HG03280 (cell line): ENCODE measurements around the gene PRR29.

ENCODE experiments used
- ATAC-seq: cut with Tn5 transposase; IDR thresholded peaks from one replicate; pipeline ENCODE4 v1.9.1; 2021; ENCODE audit warnings: mild to moderate bottlenecking, moderate library complexity; ENCODE audit not compliant: unreplicated experiment

Gene PRR29

DNA sequence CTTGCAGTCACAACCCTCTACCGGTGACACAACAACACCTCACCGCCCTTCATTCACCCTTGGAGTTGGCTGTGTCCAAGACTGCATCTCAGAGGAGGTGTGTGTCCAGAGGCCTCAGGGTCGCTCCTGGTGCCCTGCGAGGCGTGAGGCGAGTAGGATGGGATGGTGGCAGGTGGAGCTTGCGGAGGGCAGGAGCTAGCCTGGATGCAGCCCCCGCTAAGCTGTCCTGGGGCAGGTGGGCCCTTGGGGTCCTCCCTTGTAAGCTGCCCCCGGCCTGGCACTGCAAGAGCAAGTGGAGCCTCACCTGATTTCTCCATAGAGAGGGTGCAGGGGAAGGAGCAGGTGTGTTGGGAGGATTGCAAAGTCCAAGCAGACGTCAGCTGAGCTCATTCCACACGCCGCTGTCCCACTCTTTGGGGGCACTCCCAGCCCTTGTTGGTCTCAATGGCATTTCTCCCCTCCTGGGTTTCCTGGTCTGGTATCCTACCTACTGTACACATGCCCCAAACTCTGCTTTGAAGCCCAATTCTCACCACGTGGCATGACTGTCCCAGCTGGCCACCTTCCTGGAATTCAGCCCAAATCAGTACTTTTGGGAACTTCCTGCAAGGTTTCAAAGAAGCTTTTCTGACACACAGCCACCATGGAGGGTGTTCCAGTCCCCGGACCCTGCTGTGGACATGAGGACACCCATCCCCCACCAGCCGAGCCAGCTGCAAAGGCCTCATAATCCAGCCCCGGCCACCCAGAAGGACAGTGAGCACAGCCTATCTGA is 40.4 kb downstream of the PRR29 start:
- no peak for ATAC-seq

DNA sequence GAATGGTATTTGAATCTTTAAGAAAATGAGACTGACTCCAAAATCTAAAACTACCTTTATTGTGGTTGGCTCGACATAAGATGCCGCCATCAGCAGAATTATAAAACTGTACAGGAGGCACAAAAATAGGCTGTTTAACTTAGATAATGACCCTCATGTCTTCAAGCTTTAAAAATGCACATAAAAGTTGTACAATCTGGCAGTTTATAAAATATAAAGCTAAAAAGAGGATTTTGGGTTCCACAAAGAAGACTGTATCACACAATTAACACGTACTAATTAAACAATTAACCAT is 40.9 kb downstream of the PRR29 start:
- no peak for ATAC-seq

DNA sequence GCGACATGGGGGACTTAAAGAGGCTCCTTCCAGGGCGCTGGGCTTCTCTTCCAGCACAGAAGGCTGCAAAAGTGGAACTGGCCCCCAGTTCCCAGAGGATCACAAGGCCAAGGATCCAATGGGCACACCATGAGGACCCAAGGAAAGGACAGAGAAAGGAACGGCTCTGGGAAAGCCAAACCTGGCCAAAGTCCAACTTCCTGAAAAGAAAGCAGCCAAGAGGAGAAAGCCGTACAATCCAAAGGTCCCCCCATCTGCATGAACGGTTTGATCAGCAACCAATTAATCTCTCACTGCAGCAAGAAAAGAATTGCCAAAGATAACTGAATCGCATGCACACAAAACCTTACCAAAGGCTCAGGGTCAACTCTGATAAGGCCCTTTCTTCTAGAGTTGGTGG is 42.1 kb downstream of the PRR29 start:
- ATAC-seq = no peak

DNA sequence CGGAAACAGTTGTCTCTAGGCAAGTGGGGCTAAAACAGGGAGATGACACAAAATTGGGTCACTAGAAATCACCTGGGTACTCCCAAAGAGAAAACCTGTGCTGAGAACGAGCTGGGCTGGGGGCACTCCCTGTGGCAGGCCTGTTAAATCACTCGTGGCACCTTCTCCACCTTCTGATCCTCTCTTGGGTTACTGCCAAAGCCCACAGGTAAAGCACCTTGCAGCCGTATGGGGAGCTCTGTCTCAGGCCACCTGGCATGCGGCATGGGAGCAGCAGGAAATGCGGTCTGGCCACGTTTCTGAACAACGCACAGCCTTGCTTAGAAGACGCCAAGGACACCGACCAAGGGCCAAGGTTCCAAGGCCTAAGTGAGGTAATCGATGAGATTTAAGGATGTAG is 43.8 kb downstream of the PRR29 start:
- ATAC-seq = no peak

DNA sequence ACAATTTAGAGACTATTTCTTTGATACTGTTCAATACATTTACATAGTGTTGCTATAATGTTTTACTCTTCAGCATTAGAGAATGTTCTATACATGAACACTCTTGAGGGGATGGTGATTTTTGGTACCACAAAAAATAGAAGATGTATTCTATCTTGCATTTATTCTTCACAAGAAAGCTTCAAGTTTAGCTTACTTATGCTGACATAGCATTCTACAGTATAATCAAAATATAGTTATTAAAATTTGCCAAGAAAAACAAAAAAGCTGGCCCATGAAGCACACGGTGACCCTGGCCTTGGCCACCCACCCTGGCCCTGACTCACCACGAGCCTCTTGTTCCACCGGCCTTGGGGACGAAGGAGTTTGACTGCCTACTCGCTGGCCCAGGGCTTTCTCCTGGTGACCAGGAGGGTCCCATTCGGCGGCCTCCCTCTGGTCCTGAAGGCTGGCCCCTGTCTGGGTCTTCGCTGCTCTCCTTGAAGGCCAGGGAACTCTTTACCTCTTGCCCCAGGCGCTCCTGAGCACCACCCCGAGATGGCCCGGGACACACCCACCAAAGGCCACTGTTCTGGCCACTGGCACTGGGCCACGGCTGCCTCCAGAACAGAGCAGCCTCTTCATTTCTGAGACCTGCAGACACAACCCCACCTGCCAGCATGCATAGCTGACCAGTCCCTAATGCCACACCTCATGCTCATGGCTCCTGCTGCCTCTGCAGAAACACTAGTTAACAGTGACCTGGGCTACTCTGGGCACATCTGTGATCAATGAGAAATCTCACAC is 44.7 kb downstream of the PRR29 start:
- ATAC-seq = no peak

DNA sequence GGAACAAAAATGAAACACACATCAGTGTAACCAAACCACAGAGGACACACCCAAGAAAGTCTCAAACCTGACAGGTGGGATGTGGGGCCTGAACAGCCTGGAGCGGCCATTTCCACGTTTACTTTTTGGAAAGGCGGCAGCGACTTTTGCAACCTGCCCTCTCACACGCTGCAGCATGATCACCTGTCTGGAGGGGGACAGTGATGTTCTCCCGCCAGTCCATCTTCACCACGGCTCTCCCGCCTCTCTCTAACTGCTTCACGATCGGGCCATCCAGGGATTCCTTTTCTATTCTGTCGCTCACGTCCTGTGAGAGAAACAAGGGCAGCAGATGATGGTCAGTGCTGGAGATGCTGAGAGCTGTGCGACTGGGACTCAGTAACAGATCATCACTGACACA is 47.0 kb downstream of the PRR29 start:
- no peak for ATAC-seq

DNA sequence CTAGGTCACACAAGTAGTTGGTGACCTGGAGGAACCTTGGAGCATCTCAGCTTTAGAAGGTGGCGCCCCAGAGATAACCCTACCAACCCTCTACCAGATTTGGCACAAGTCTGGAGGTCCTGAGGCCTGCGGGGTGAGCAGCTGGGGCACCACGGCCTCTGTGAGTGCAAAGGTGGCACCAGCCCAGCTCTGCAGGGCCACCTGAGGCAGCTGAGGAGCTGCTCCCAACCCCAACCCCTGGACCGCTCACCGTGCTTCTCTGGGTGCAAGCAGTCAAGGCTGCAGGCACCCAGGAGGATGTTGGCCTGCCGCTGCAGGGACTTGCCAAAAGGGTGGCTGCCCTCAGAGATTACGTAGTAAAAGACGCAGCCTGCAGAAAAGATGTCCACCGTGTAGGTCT is 50.7 kb downstream of the PRR29 start:
- no peak for ATAC-seq

DNA sequence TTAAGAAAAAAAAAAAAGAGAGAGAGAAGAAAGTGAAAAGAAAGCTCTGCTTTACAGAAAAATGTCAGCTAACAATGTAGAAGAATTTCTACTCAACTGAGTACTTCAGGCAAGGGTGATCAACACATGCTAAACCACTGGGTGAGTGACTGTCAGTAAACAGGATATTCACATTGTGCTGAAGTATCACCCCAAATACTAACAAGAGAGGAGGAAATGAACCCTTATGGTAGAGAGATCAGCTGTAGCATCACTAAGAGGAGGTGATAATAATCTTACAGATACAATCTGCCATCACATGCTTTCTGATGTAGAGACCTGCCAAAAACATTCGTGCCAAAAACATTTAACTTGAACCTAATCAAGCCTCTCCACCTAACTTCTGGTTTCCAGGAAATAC is 53.0 kb downstream of the PRR29 start:
- no peak for ATAC-seq

DNA sequence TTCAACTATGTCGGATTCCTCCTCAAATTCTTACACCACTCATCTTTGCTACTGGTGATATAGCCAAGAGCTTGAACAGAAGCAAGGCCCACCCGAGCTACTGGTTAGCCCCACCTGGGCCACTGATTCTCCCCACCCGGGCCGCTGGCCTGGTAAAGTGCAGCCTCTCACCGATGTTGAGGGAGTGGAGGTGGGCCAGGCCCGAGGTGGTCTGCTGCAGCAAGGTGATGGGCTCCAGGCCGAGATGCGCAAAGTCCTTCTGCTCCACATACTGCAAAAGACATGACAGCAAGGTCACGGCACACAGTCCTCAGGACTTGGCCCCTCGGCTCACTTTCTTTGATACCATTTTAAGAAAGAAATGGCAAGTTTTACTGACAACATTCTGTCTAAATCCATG is 55.0 kb downstream of the PRR29 start:
- ATAC-seq = no peak
